GM23248 (cell line): Measurements from ENCODE around the gene TSPYL4. TPM values are rescaled to one million over a fixed set of nuclear protein-coding genes. Genes with fewer than 3 reads are reported as not detected.
"Not testable (repeated sequence)": the region's sequence is repeated elsewhere in the genome, so short reads cannot be mapped to it uniquely, and the experiment has no call there.

Experiments used
- DNase-seq: peaks from one replicate; pipeline ENCODE4 v3.0.0-alpha.2; 2015
- H2AFZ ChIP-seq: fragments of 200-600 bp; sonication (generic); 2 replicates; pipeline ENCODE4 v1.6.1; 2016; ENCODE audit warnings: antibody characterized with exemption
- H3F3A ChIP-seq: fragments of 200-600 bp; sonication (generic); 2 replicates; pipeline ENCODE4 v1.6.1; 2016; ENCODE audit warnings: mild to moderate bottlenecking, antibody characterized with exemption, mixed run types; ENCODE audit not compliant: insufficient read depth
- H3K27ac ChIP-seq: fragments of 200-600 bp; sonication (generic); 2 replicates; pipeline ENCODE4 v1.5.1; 2016; ENCODE audit warnings: mild to moderate bottlenecking
- H3K27me3 ChIP-seq: fragments of 200-600 bp; sonication (generic); replicated peaks from 2 replicates; pipeline ENCODE4 v1.6.1; 2016; ENCODE audit warnings: mild to moderate bottlenecking; ENCODE audit not compliant: insufficient read depth
- H3K36me3 ChIP-seq: fragments of 200-600 bp; sonication (generic); 2 replicates; pipeline ENCODE4 v1.6.1; 2016; ENCODE audit warnings: low read depth, mild to moderate bottlenecking
- H3K4me1 ChIP-seq: fragments of 200-600 bp; sonication (generic); 2 replicates; pipeline ENCODE4 v1.6.1; 2016; ENCODE audit warnings: mild to moderate bottlenecking; ENCODE audit not compliant: insufficient read depth
- H3K4me2 ChIP-seq: fragments of 200-600 bp; sonication (generic); one replicate; pipeline ENCODE4 v1.6.1; 2016; ENCODE audit warnings: mild to moderate bottlenecking; ENCODE audit not compliant: unreplicated experiment
- H3K4me3 ChIP-seq: fragments of 200-600 bp; sonication (generic); 2 replicates; pipeline ENCODE4 v1.5.1; 2016; ENCODE audit warnings: mild to moderate bottlenecking
- H3K79me2 ChIP-seq: fragments of 200-600 bp; sonication (generic); 2 replicates; pipeline ENCODE4 v1.6.1; 2016; ENCODE audit warnings: mild to moderate bottlenecking; ENCODE audit not compliant: insufficient read depth
- H3K9ac ChIP-seq: fragments of 200-600 bp; sonication (generic); 2 replicates; pipeline ENCODE4 v1.6.1; 2016; ENCODE audit warnings: mild to moderate bottlenecking
- H3K9me2 ChIP-seq: fragments of 200-600 bp; sonication (generic); 2 replicates; pipeline ENCODE4 v1.6.1; 2016; ENCODE audit warnings: mixed run types, mild to moderate bottlenecking, moderate library complexity; ENCODE audit not compliant: insufficient read depth
- H3K9me3 ChIP-seq: fragments of 200-600 bp; sonication (generic); one replicate; pipeline ENCODE4 v1.6.1; 2017; ENCODE audit warnings: low read depth
- H4K20me1 ChIP-seq: fragments of 200-600 bp; sonication (generic); 2 replicates; pipeline ENCODE4 v1.6.0; 2016; ENCODE audit not compliant: insufficient read depth
- EZH2 ChIP-seq: fragments of 200-600 bp; sonication (generic); IDR thresholded peaks from 2 replicates; pipeline ENCODE4 v1.6.1; 2018; ENCODE audit warnings: antibody characterized with exemption, mild to moderate bottlenecking; ENCODE audit not compliant: insufficient read depth, poor library complexity, severe bottlenecking
- EZH2phosphoT487 ChIP-seq: fragments of 200-600 bp; sonication (generic); IDR thresholded peaks from 2 replicates; pipeline ENCODE4 v1.6.1; 2018; ENCODE audit warnings: antibody characterized with exemption, moderate library complexity, mild to moderate bottlenecking, low read depth; ENCODE audit not compliant: insufficient read depth
- WGBS, 2 experiments: methylation state at CpG; one replicate each; pipeline ENCODE4 v1.1.6; 2015 to 2017; ENCODE audit warnings: low lambda C conversion rate in 2 of 2, low coverage in 1 of 2; ENCODE audit errors: missing lambda C conversion rate in 2 of 2; 5-methylcytosine and 5-hydroxymethylcytosine counted together
- in situ Hi-C: fragments of 300-500 bp; cut with MboI; formaldehyde crosslinking; loops from 2 replicates; pipeline ENCODE4 v1.15.0; 2020
- polyA plus RNA-seq: library from polyadenylated mRNA; unstranded; fragments of >200 nt; fragmentation: Nextera tagmentation; extraction: Ambion mirVana; gene quantifications from 2 replicates; pipeline ENCODE4 v1.2.1, GENCODE V29; 2016
- total RNA-seq: library from RNA; depleted of rRNA; stranded (reverse); fragments of >200 nt; shearing (Covaris generic); gene quantifications from 2 replicates; pipeline ENCODE4 v1.2.3, GENCODE V29; 2014

Gene TSPYL4
- total and polyA plus RNA-seq, 2 experiments from 2014 or later: 32.3 to 38.2 TPM

DNA sequence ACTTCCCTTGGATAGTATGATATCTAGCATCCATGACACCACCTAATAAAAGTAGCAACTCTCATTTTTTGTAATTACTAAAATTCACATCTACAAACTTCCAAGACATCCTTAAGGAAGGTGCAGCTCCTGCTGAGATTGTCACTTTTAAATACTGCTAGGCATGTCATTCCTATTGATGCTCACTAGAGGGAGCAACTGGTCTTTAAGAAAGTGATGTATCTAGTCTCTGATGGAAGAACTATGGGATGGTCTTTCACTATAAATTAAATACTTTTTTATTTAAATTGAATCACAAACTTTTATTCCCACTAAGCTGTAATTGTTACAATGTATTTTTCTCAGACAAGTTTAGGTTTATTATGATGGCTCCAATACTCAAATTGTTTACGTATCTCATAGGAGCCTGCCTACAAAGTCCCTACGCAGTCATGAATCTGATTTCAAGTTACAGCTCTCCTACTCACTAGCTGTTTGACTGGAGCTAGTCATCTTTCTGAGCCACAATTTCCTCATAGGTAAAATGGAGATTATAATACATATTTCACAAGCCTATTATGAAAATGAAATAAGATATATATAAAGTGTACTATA, 33.9 kb upstream of the TSPYL4 start:
- Histone ChIP-seq H2AFZ (no peak overlapping the region), H3K9ac (no peak overlapping the region), H3K79me2 (no peaks in the 10 kb centered on the region), H3K4me2 (no peak overlapping the region), H3K9me2 (no peaks in the 10 kb centered on the region), H3F3A (0 out of 2 replicates have a peak, but pooled peaks cover 6% of the 10 kb centered on the region), H4K20me1 (no peaks in the 10 kb centered on the region), H3K27ac (no peak overlapping the region), H3K9me3 (no peaks in the 10 kb centered on the region), H3K4me1 (peaks cover 5% of the 10 kb centered on the region), H3K36me3 (no peaks in the 10 kb centered on the region), H3K27me3 (no peaks in the 10 kb centered on the region), H3K4me3 (no peak overlapping the region)
- WGBS, 2 experiments: 93 to 100% methylated on average over 2 of the region's 2 CpGs
- TF ChIP-seq EZH2phosphoT487 (no peak), EZH2 (no peak)
- DNase-seq: peak; percentile 72
- in situ Hi-C loops: loop anchor here (10.0 kb wide), 1 partner anchor 137 kb away; no protein-coding TSS in a partner anchor

DNA sequence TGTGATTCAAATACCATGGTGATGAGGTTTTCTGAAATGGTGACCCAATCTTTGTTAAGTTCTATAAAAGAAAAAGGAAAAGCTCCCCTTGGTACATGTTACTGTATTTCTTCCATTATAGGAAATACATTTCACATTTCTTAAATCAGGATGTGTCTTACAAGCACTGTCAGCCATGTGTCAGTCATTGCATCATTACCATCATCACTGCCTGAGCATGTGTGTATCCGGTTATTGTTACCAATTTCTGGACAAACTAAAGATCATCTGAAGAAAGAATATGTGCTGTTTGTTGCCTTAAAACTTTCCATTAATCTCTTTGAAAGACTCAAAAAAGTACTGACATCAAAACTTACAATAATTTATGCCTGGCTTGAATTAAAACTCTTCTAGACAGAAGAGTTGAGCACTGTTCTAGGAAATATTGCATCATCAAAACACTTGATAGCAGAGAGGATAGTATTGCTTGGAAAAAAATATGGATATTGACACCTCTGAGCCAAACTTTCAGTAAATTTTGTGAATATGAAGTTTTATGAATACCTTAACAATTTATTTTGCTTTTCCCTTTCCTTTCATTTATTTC, 33.0 kb upstream of the TSPYL4 start:
- DNase-seq: no peak
- Histone ChIP-seq H3K79me2 (0 out of 2 replicates have a peak, but pooled peaks cover 5% of the 10 kb centered on the region), H3K4me1 (peaks cover 4% of the 10 kb centered on the region), H3K4me2 (no peak overlapping the region), H2AFZ (no peak overlapping the region), H3K27ac (no peak overlapping the region), H3K4me3 (no peak overlapping the region), H3K9me3 (no peaks in the 10 kb centered on the region), H3F3A (0 out of 2 replicates have a peak, but pooled peaks cover 6% of the 10 kb centered on the region), H4K20me1 (no peaks in the 10 kb centered on the region), H3K36me3 (no peaks in the 10 kb centered on the region), H3K27me3 (no peaks in the 10 kb centered on the region), H3K9me2 (no peaks in the 10 kb centered on the region), H3K9ac (no peak overlapping the region)
- TF ChIP-seq EZH2 (no peak), EZH2phosphoT487 (no peak)
- WGBS, 2 experiments: 38 to 42% methylated on average over 1 of the region's 1 CpG
- in situ Hi-C loops: loop anchor here (10.0 kb wide), 1 partner anchor 138 kb away; no protein-coding TSS in a partner anchor

GRCh38 chr6:116284984-116285383, 31.1 kb upstream of the TSPYL4 start:
- H3K9me2 ChIP-seq, H2AFZ ChIP-seq, H3K27ac ChIP-seq, H3K36me3 ChIP-seq, H3F3A ChIP-seq, H3K9me3 ChIP-seq, DNase-seq, H3K4me3 ChIP-seq, H4K20me1 ChIP-seq, H3K9ac ChIP-seq, H3K27me3 ChIP-seq, H3K4me1 ChIP-seq, H3K4me2 ChIP-seq: not testable (repeated sequence)
- H3K79me2 ChIP-seq: peaks cover 24% of the 10 kb centered on the region
- in situ Hi-C loops: loop anchor here (10.0 kb wide), 1 partner anchor 140 kb away; no protein-coding TSS in a partner anchor
- WGBS, 2 experiments: 91 to 95% methylated on average over 4 of the region's 4 CpGs

DNA sequence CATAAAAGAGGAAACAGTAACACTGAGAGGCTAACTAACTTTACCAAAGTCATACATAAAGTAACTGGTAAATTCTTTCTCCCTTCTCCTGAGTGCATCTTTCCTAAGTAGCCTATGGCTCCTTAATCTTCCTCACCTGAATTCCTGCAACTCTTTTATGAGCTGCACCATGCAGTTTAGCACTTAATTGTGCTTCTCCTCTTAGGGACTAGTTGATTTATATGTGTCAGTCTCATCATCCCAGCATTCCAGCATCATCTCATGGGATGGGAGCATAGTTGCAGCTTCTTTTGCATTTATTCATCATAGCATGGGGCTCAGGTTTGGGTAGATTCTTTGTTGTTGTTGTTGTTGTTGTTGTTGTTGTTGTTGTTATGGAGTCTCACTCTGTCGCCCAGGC, 29.3 kb upstream of the TSPYL4 start:
- Histone ChIP-seq H3K4me3 (no peak overlapping the region), H3K27ac (no peak overlapping the region), H3K36me3 (no peaks in the 10 kb centered on the region), H3K9me3 (no peaks in the 10 kb centered on the region), H3K4me2 (no peak overlapping the region), H3F3A (peaks cover 13% of the 10 kb centered on the region; the same call in 1 of the 2 replicates), H3K4me1 (peaks cover 15% of the 10 kb centered on the region), H3K27me3 (no peaks in the 10 kb centered on the region), H3K9me2 (no peaks in the 10 kb centered on the region), H3K79me2 (peaks cover 35% of the 10 kb centered on the region), H2AFZ (no peak overlapping the region), H3K9ac (no peak overlapping the region), H4K20me1 (no peaks in the 10 kb centered on the region)
- in situ Hi-C loops: loop anchor here (10.0 kb wide), 1 partner anchor 142 kb away; no protein-coding TSS in a partner anchor
- TF ChIP-seq EZH2 (no peak), EZH2phosphoT487 (no peak)
- no peak for DNase-seq
- WGBS, 2 experiments: 95 to 100% methylated on average over 1 of the region's 1 CpG
